ENCODE measurements around the gene EFNB2. TPM values are rescaled to one million over a fixed set of nuclear protein-coding genes. Genes with fewer than 3 reads are reported as not detected.

Gene EFNB2
- total and polyA plus RNA-seq, 4 donors, result 15.7 to 43.8 (median 29.1) TPM

GRCh38 chr13:106445996-106446395 lies 89.5 kb downstream of the EFNB2 start:
- no peak overlapping the region for H3K9ac ChIP-seq (ENCODE audit: insufficient read depth in 1 of 2, low read length in 2 of 2)
- no peak overlapping the region for H3K27ac ChIP-seq (ENCODE audit: low read depth in 1 of 2, low read length in 1 of 2)
- no peak for DNase-seq
- peaks cover 0 to 2% (median 0%) of the 10 kb centered on the region in 4 donors for H3K9me3 ChIP-seq (ENCODE audit: control insufficient read depth in 4 of 4, insufficient read depth in 3 of 4, low read length in 3 of 4)
- H3K36me3 ChIP-seq (ENCODE audit: control insufficient read depth in 4 of 4, insufficient read depth in 4 of 4, low read length in 4 of 4), result no peaks in the 10 kb centered on the region
- no peaks in the 10 kb centered on the region for H3K4me1 ChIP-seq (ENCODE audit: control insufficient read depth in 5 of 5, insufficient read depth in 5 of 5, low read length in 5 of 5)
- H3K27me3 ChIP-seq (ENCODE audit: control insufficient read depth in 3 of 3, insufficient read depth in 3 of 3, low read length in 2 of 3), result no peaks in the 10 kb centered on the region
- ATAC-seq (ENCODE audit: insufficient read depth, low FRiP score), result no peak
- no peak for TF ChIP-seq CTCF (IDR thresholded peaks at IDR 0.05; ENCODE audit: control extremely low read depth, extremely low read depth)
- WGBS, 2 donors, result 82 to 94% methylated on average over 4 of the region's 4 CpGs
- no peak overlapping the region for H3K4me3 ChIP-seq

DNA sequence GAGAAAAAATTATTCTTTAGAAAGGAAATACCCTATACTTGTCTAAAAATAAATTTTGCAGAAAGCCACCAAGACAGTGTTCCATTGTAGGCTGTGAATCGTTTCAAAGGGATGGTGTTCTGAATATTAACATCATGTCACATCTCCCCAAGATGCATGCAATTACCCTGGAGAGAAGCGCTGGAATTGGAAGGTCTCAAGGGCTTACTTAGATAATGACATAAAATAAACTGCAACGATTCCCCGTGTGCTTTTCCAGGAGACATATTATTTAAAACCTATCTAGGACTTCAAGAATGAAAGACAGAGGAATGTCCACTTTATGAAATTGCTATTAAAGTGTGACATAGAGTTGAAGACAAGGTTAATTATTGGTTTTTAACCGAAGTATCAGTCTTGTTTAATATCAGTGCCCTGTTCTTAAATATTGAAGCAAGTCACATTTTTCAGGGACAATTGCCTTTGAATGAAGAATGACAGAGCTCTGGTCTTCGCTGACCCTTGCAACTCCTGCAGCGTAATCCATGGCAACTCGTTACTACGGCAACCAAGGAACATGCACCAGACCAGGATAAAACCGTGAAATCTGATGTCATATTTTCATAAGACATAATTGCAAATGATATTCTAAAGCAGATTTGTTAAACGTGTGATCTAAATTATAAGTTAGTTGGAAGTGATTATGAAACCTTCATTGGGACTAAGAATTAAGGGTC lies 91.7 kb downstream of the EFNB2 start:
- DNase-seq, result no peak
- no peak overlapping the region for H3K9ac ChIP-seq (ENCODE audit: insufficient read depth in 1 of 2, low read length in 2 of 2)
- no peak for TF ChIP-seq CTCF (IDR thresholded peaks at IDR 0.05; ENCODE audit: control extremely low read depth, extremely low read depth)
- no peak overlapping the region for H3K27ac ChIP-seq (ENCODE audit: low read depth in 1 of 2, low read length in 1 of 2)
- H3K4me3 ChIP-seq, result no peak overlapping the region
- no peaks in the 10 kb centered on the region for H3K27me3 ChIP-seq (ENCODE audit: control insufficient read depth in 3 of 3, insufficient read depth in 3 of 3, low read length in 2 of 3)
- H3K36me3 ChIP-seq (ENCODE audit: control insufficient read depth in 4 of 4, insufficient read depth in 4 of 4, low read length in 4 of 4), result no peaks in the 10 kb centered on the region
- ATAC-seq (ENCODE audit: insufficient read depth, low FRiP score), result no peak
- WGBS, 2 donors, result 85 to 91% methylated on average over 11 of the region's 11 CpGs
- H3K9me3 ChIP-seq (ENCODE audit: control insufficient read depth in 4 of 4, insufficient read depth in 3 of 4, low read length in 3 of 4), result peaks cover 0 to 2% (median 0%) of the 10 kb centered on the region in 4 donors
- peaks cover 0 to 4% (median 0%) of the 10 kb centered on the region in 5 donors for H3K4me1 ChIP-seq (ENCODE audit: control insufficient read depth in 5 of 5, insufficient read depth in 5 of 5, low read length in 5 of 5)

DNA sequence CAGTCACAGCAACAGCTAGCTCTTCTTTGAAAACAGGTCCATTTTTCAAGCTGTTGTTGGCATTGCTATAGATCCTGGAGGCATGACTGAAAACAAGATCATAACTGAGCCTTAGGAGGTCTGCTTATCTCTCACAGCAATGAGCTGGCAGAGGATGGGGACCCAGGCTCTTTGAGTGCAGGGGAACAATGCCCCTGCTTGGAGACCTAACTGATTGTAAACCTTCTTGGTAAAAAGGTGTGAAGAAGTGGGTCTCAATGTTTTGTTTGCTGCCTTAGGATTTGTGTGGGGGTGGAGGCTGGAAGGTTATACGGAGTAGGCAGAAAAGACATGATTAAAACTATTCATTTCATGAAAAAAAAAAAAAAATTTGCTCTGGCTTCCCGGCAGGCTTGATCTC lies 94.6 kb downstream of the EFNB2 start:
- WGBS, 2 donors, result 36 to 56% methylated on average over 2 of the region's 2 CpGs

More for the DNA sequence above, 94.6 kb downstream of the EFNB2 start:
- no peak for ATAC-seq (ENCODE audit: insufficient read depth, low FRiP score)
- DNase-seq, result peak in 1 of 3 donors; percentile 5
- no peaks in the 10 kb centered on the region for H3K9me3 ChIP-seq (ENCODE audit: control insufficient read depth in 4 of 4, insufficient read depth in 3 of 4, low read length in 3 of 4)
- no peaks in the 10 kb centered on the region for H3K27me3 ChIP-seq (ENCODE audit: control insufficient read depth in 3 of 3, insufficient read depth in 3 of 3, low read length in 2 of 3)
- peaks cover 0 to 4% (median 0%) of the 10 kb centered on the region in 5 donors for H3K4me1 ChIP-seq (ENCODE audit: control insufficient read depth in 5 of 5, insufficient read depth in 5 of 5, low read length in 5 of 5)
- no peak overlapping the region for H3K9ac ChIP-seq (ENCODE audit: insufficient read depth in 1 of 2, low read length in 2 of 2)
- no peak overlapping the region for H3K27ac ChIP-seq (ENCODE audit: low read depth in 1 of 2, low read length in 1 of 2)
- H3K4me3 ChIP-seq, result no peak overlapping the region
- TF ChIP-seq CTCF (IDR thresholded peaks at IDR 0.05; ENCODE audit: control extremely low read depth, extremely low read depth), result no peak
- no peaks in the 10 kb centered on the region for H3K36me3 ChIP-seq (ENCODE audit: control insufficient read depth in 4 of 4, insufficient read depth in 4 of 4, low read length in 4 of 4)

Other genes with a start within 250 kb of the EFNB2 start
- 100 to 1,000 TPM in 1 of 2 donors, 10 to 100 TPM in 1; 63.9 to 256 TPM for gene ARGLU1, start 32.5 kb upstream of the EFNB2 start, total RNA-seq
- 100 to 1,000 TPM in 1 of 2 donors, 10 to 100 TPM in 1; 58.8 to 119 TPM for gene ARGLU1, start 32.5 kb upstream of the EFNB2 start, polyA plus RNA-seq

Measured in lung (tissue), 12 donors.